HEK293 (cell line): Measurements from ENCODE around the gene TRAPPC2L.

Experiments used
- CTCF ChIA-PET: fragments of 350-600 bp; formaldehyde crosslinking; extraction: SDS; loops from one replicate; lab custom pipeline; 2021; ENCODE audit warnings: antibody characterized with exemption; lab: Yijun Ruan, JAX
- POLR2A ChIA-PET: fragments of 300-600 bp; formaldehyde crosslinking; extraction: SDS; loops from one replicate; lab custom pipeline; 2020; ENCODE audit warnings: antibody characterized with exemption, inconsistent platforms; lab: Yijun Ruan, JAX
- H3K27ac ChIP-seq: fragments of 200-500 bp; sonication (Bioruptor generic); 2 replicates; pipeline ENCODE4 v1.5.1; 2014; ENCODE audit warnings: low read depth, low read length, control low read depth, inconsistent platforms; ENCODE audit errors: extremely low read depth
- H3K36me3 ChIP-seq, 2 experiments: fragments of 200-500 bp in 1 of 2; sonication (Bioruptor generic) in 1 of 2; 1 replicate in 1 of 2; 2 replicates in 1 of 2; pipeline ENCODE4 v1.5.1; 2014 to 2017; ENCODE audit warnings: inconsistent platforms in 2 of 2, low read length in 2 of 2; ENCODE audit not compliant: control insufficient read depth in 2 of 2, insufficient read depth in 1 of 2
- H3K4me1 ChIP-seq: fragments of 200-500 bp; sonication (Bioruptor generic); 2 replicates; pipeline ENCODE4 v1.5.1; 2014; ENCODE audit warnings: mild to moderate bottlenecking, low read length, inconsistent platforms; ENCODE audit not compliant: control insufficient read depth, insufficient read depth
- H3K4me3 ChIP-seq: 2 replicates; pipeline ENCODE4 v1.5.1; 2011; ENCODE audit warnings: low read depth, mild to moderate bottlenecking, control low read depth, low read length, moderate library complexity
- H3K9me3 ChIP-seq: fragments of 200-500 bp; sonication (Bioruptor generic); 2 replicates; pipeline ENCODE4 v1.5.1; 2014; ENCODE audit warnings: low read depth, low read length, inconsistent platforms; ENCODE audit not compliant: control insufficient read depth, insufficient read depth
- BCL6B ChIP-seq: fragments of 450-650 bp; formaldehyde crosslinking; IDR thresholded peaks from 2 replicates; pipeline ENCODE4 v1.5.1; 2017; ENCODE audit warnings: missing biosample characterization, missing genetic modification characterization
- CTCF ChIP-seq: fragments of 450-650 bp; formaldehyde crosslinking; IDR thresholded peaks from 2 replicates; pipeline ENCODE4 v1.5.1; 2016; ENCODE audit warnings: missing biosample characterization, missing genetic modification characterization
- EGR2 ChIP-seq: fragments of 450-650 bp; formaldehyde crosslinking; IDR thresholded peaks from 2 replicates; pipeline ENCODE4 v1.5.1; 2016; ENCODE audit warnings: low read depth, missing biosample characterization, missing genetic modification characterization
- HOXA7 ChIP-seq: sonication (generic); formaldehyde crosslinking; IDR thresholded peaks from 2 replicates; pipeline ENCODE4 v1.8.1; 2022; ENCODE audit warnings: missing genetic modification reagents, borderline replicate concordance
- HOXC10 ChIP-seq: sonication (generic); formaldehyde crosslinking; IDR thresholded peaks from 2 replicates; pipeline ENCODE4 v1.8.1; 2023; ENCODE audit warnings: mild to moderate bottlenecking, missing genetic modification reagents
- KLF16 ChIP-seq: fragments of 450-650 bp; formaldehyde crosslinking; IDR thresholded peaks from 2 replicates; pipeline ENCODE4 v1.5.1; 2017; ENCODE audit warnings: missing biosample characterization, missing genetic modification characterization
- KLF7 ChIP-seq: fragments of 450-650 bp; formaldehyde crosslinking; IDR thresholded peaks from 2 replicates; pipeline ENCODE4 v1.5.1; 2016; ENCODE audit warnings: missing biosample characterization, missing genetic modification characterization, borderline replicate concordance
- OSR2 ChIP-seq: fragments of 450-650 bp; formaldehyde crosslinking; IDR thresholded peaks from 2 replicates; pipeline ENCODE4 v1.5.1; 2016; ENCODE audit warnings: missing biosample characterization, missing genetic modification characterization
- SETDB1 ChIP-seq: IDR thresholded peaks from one replicate; pipeline ENCODE4 v1.6.1; 2017; ENCODE audit warnings: mild to moderate bottlenecking, low read length, moderate library complexity, mixed read lengths; ENCODE audit not compliant: insufficient read length
- SP3 ChIP-seq: fragments of 450-650 bp; formaldehyde crosslinking; IDR thresholded peaks from 2 replicates; pipeline ENCODE4 v1.5.1; 2016; ENCODE audit warnings: missing biosample characterization, missing genetic modification characterization
- ZBTB17 ChIP-seq: fragments of 450-650 bp; formaldehyde crosslinking; IDR thresholded peaks from 2 replicates; pipeline ENCODE4 v1.5.1; 2016; ENCODE audit warnings: missing biosample characterization, missing genetic modification characterization
- ZBTB21 ChIP-seq: fragments of 450-650 bp; formaldehyde crosslinking; IDR thresholded peaks from 2 replicates; pipeline ENCODE4 v1.5.1; 2017; ENCODE audit warnings: missing biosample characterization, missing genetic modification characterization
- ZFHX2 ChIP-seq: fragments of 450-650 bp; formaldehyde crosslinking; conservative IDR thresholded peaks from 2 replicates; pipeline ENCODE4 v1.5.1; 2016; ENCODE audit warnings: missing biosample characterization, missing genetic modification characterization
- ZNF140 ChIP-seq: fragments of 450-650 bp; formaldehyde crosslinking; IDR thresholded peaks from 2 replicates; pipeline ENCODE4 v1.5.1; 2016; ENCODE audit warnings: missing biosample characterization, missing genetic modification characterization
- ZNF280C ChIP-seq: fragments of 450-650 bp; formaldehyde crosslinking; IDR thresholded peaks from 2 replicates; pipeline ENCODE4 v1.5.1; 2016; ENCODE audit warnings: missing biosample characterization, missing genetic modification characterization
- ZNF354C ChIP-seq: fragments of 450-650 bp; formaldehyde crosslinking; IDR thresholded peaks from 2 replicates; pipeline ENCODE4 v1.5.1; 2016; ENCODE audit warnings: missing biosample characterization, missing genetic modification characterization, low read depth, borderline replicate concordance
- ZNF549 ChIP-seq: fragments of 450-650 bp; IDR thresholded peaks from 2 replicates; pipeline ENCODE4 v1.5.1; 2018; ENCODE audit warnings: missing biosample characterization, missing genetic modification characterization, mild to moderate bottlenecking, inconsistent platforms, moderate library complexity
- ZNF571 ChIP-seq: fragments of 450-650 bp; formaldehyde crosslinking; IDR thresholded peaks from 2 replicates; pipeline ENCODE4 v1.5.0; 2017; ENCODE audit warnings: missing biosample characterization, missing genetic modification characterization
- ZNF704 ChIP-seq: fragments of 450-650 bp; formaldehyde crosslinking; IDR thresholded peaks from 2 replicates; pipeline ENCODE4 v1.5.1; 2016; ENCODE audit warnings: missing biosample characterization, missing genetic modification characterization
- ZNF792 ChIP-seq: fragments of 450-650 bp; formaldehyde crosslinking; IDR thresholded peaks from 2 replicates; pipeline ENCODE4 v1.5.1; 2016; ENCODE audit warnings: missing biosample characterization, missing genetic modification characterization
- TF ChIP-seq, protein P1 (sequence below): fragments of 450-650 bp; formaldehyde crosslinking; IDR thresholded peaks from 2 replicates; pipeline ENCODE4 v1.5.1; 2016; ENCODE audit warnings: missing biosample characterization, missing genetic modification characterization

The TRAPPC2L gene

GRCh38 chr16:88844419-88845036 is 12.4 kb upstream of the TRAPPC2L start:
- no peak overlapping the region for H3K27ac ChIP-seq
- TF ChIP-seq CTCF (tag by site-specific recombination) (peak; percentile 44; the same call in 1 of the 2 replicates), ZNF792 (tag by site-specific recombination) (no peak), HOXC10 (CRISPR knock-in tag) (no peak)
- TF ChIP-seq, protein P1, sequence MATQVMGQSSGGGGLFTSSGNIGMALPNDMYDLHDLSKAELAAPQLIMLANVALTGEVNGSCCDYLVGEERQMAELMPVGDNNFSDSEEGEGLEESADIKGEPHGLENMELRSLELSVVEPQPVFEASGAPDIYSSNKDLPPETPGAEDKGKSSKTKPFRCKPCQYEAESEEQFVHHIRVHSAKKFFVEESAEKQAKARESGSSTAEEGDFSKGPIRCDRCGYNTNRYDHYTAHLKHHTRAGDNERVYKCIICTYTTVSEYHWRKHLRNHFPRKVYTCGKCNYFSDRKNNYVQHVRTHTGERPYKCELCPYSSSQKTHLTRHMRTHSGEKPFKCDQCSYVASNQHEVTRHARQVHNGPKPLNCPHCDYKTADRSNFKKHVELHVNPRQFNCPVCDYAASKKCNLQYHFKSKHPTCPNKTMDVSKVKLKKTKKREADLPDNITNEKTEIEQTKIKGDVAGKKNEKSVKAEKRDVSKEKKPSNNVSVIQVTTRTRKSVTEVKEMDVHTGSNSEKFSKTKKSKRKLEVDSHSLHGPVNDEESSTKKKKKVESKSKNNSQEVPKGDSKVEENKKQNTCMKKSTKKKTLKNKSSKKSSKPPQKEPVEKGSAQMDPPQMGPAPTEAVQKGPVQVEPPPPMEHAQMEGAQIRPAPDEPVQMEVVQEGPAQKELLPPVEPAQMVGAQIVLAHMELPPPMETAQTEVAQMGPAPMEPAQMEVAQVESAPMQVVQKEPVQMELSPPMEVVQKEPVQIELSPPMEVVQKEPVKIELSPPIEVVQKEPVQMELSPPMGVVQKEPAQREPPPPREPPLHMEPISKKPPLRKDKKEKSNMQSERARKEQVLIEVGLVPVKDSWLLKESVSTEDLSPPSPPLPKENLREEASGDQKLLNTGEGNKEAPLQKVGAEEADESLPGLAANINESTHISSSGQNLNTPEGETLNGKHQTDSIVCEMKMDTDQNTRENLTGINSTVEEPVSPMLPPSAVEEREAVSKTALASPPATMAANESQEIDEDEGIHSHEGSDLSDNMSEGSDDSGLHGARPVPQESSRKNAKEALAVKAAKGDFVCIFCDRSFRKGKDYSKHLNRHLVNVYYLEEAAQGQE (tag by site-specific recombination): no peak
- TF ChIP-seq, all 188 proteins: peak for 1
- no peaks in the 10 kb centered on the region for H3K4me1 ChIP-seq
- ChIA-PET CTCF (no interaction called here), POLR2A (no interaction called here)
- H3K9me3 ChIP-seq: no peaks in the 10 kb centered on the region
- H3K4me3 ChIP-seq: no peak overlapping the region
- H3K36me3 ChIP-seq: peaks cover 0 to 6% of the 10 kb centered on the region in 2 experiments; a peak in 1 of 3 replicates

- CTCF ChIA-PET: no interaction called here
- Histone ChIP-seq H3K27ac (no peak overlapping the region), H3K9me3 (no peaks in the 10 kb centered on the region), H3K4me1 (no peaks in the 10 kb centered on the region), H3K4me3 (no peak overlapping the region), H3K36me3 (no peaks in the 10 kb centered on the region)
- POLR2A ChIA-PET: interaction anchor here (0.8 kb wide), 1 partner anchor 11 kb away, joined by 3 read pairs; the partner anchor contains the start of genes GALNS and TRAPPC2L
- TF ChIP-seq ZNF354C (tag by site-specific recombination) (no peak), ZFHX2 (peak; percentile 64), EGR2 (tag by site-specific recombination) (peak; percentile 68; the same call in 1 of the 2 replicates)
Observed at GRCh38 chr16:88846088-88846487, 10.8 kb upstream of the TRAPPC2L start.

DNA sequence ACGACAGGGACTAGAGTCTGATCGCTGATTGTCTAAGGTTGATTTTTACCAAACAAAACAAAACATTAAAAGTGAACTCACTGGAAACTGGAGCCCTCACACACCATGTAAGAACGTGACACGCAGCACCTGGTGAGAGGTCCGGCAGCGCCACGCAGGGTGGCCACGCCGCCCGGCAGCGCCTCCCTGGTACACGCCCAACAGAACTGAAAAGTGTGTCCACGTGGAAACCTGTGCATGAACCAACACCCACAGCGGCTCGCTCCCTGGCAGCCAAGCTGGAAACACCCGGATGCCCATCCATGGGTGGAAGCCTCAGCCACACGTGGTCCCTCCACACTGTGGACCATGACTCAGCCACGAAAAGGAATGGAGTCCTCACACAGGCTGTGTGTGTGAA is 9.3 kb upstream of the TRAPPC2L start:
- CTCF ChIA-PET: no interaction called here
- no peak overlapping the region for H3K4me3 ChIP-seq
- no peaks in the 10 kb centered on the region for H3K36me3 ChIP-seq
- H3K4me1 ChIP-seq: no peaks in the 10 kb centered on the region
- no peak overlapping the region for H3K27ac ChIP-seq
- TF ChIP-seq ZNF549 (tag by site-specific recombination) (no peak), ZNF280C (tag by site-specific recombination) (no peak), SETDB1 (no peak), HOXA7 (no peak), KLF7 (tag by site-specific recombination) (no peak), ZNF140 (tag by site-specific recombination) (no peak), ZBTB17 (tag by site-specific recombination) (no peak), KLF16 (tag by site-specific recombination) (no peak), ZBTB21 (tag by site-specific recombination) (no peak), SP3 (no peak), BCL6B (tag by site-specific recombination) (no peak), OSR2 (tag by site-specific recombination) (no peak), ZNF704 (tag by site-specific recombination) (no peak), ZNF571 (no peak)
- TF ChIP-seq, all 188 proteins: peak for 0
- no peaks in the 10 kb centered on the region for H3K9me3 ChIP-seq
- POLR2A ChIA-PET: no interaction called here
